GM18858 (cell line): ENCODE results near the gene SLC25A41.
A peak's percentile ranks its signal among the peaks of the same experiment; 100 is the strongest.

Experiments used
- ATAC-seq: cut with Tn5 transposase; IDR thresholded peaks from one replicate; pipeline ENCODE4 v1.9.1; 2021; ENCODE audit not compliant: unreplicated experiment

Gene SLC25A41

GRCh38 chr19:6433663-6434062 lies at the start of gene SLC25A41:
Gene SLC25A41, minus strand, starts transcription at chr19:6433763. Its CDS starts 70 bp downstream, at chr19:6433693.
- no peak for ATAC-seq

GRCh38 chr19:6483235-6483634 lies 49.7 kb upstream of the SLC25A41 start:
- ATAC-seq, result no peak

GRCh38 chr19:6482343-6482686 lies 48.8 kb upstream of the SLC25A41 start:
- no peak for ATAC-seq

- peak; percentile 47 for ATAC-seq
These were observed 48.2 kb upstream of the SLC25A41 start, which contains the start of gene DENND1C for GRCh38 chr19:6481541-6482342. Gene DENND1C, minus strand, starts transcription at chr19:6481787. Its CDS starts 92 bp downstream, at chr19:6481695.

- ATAC-seq, result no peak
These were observed 47.4 kb upstream of the SLC25A41 start for GRCh38 chr19:6480848-6481415.

- no peak for ATAC-seq
These were observed 46.4 kb upstream of the SLC25A41 start for GRCh38 chr19:6479836-6480398.

- ATAC-seq, result no peak
These were observed 45.3 kb upstream of the SLC25A41 start for GRCh38 chr19:6478815-6479214.

- ATAC-seq, result no peak
These were observed 43.4 kb upstream of the SLC25A41 start for GRCh38 chr19:6476896-6477431.

GRCh38 chr19:6476155-6476895 lies 42.8 kb upstream of the SLC25A41 start:
- ATAC-seq, result no peak

- ATAC-seq, result no peak
These were observed 42.0 kb upstream of the SLC25A41 start for GRCh38 chr19:6475321-6476108.

GRCh38 chr19:6473647-6474046 lies 40.1 kb upstream of the SLC25A41 start:
- no peak for ATAC-seq

- ATAC-seq, result no peak
These were observed 39.1 kb upstream of the SLC25A41 start for GRCh38 chr19:6472713-6473112.

- no peak for ATAC-seq
These were observed 37.5 kb upstream of the SLC25A41 start for GRCh38 chr19:6471076-6471475.

- ATAC-seq, result no peak
These were observed 36.6 kb upstream of the SLC25A41 start for GRCh38 chr19:6470173-6470572.

GRCh38 chr19:6467384-6467783 lies 33.8 kb upstream of the SLC25A41 start:
- ATAC-seq, result no peak

- no peak for ATAC-seq
These were observed 33.1 kb upstream of the SLC25A41 start for GRCh38 chr19:6466526-6467248.

GRCh38 chr19:6465663-6466062 lies 32.1 kb upstream of the SLC25A41 start:
- ATAC-seq, result no peak

- ATAC-seq, result no peak
These were observed 31.4 kb upstream of the SLC25A41 start for GRCh38 chr19:6465006-6465405.

- no peak for ATAC-seq
These were observed 30.7 kb upstream of the SLC25A41 start, which contains the start of gene CRB3 for GRCh38 chr19:6464070-6464873. Gene CRB3, plus strand, starts transcription at chr19:6464271. Its CDS starts 431 bp downstream, at chr19:6464702.
